Uterus (tissue), 4 donors: ENCODE results near the gene MEGF8. TPM values are rescaled to one million over a fixed set of nuclear protein-coding genes. Genes with fewer than 3 reads are reported as not detected.

Experiments
- DNase-seq, 2 donors: peaks; one replicate each; pipeline ENCODE4 v3.0.0-alpha.2; 2019 to 2020
- H3K27ac ChIP-seq, 2 donors: fragments of 200-600 bp; sonication (generic); 1 replicate in 1 of 2; 2 replicates in 1 of 2; pipeline ENCODE4 v1.5.1; 2016 to 2018
- H3K27me3 ChIP-seq, 2 donors: fragments of 200-600 bp; sonication (generic); one replicate each; pipeline ENCODE4 v1.5.1; 2018 to 2019; ENCODE audit warnings: control low read depth in 1 of 2
- H3K36me3 ChIP-seq, 2 donors: fragments of 200-600 bp; sonication (generic); one replicate each; pipeline ENCODE4 v1.5.1; 2019; ENCODE audit warnings: control low read depth in 1 of 2
- H3K4me1 ChIP-seq, 2 donors: fragments of 200-600 bp; sonication (generic); one replicate each; pipeline ENCODE4 v1.5.1; 2018 to 2019; ENCODE audit warnings: control low read depth in 1 of 2
- H3K4me3 ChIP-seq, 2 donors: fragments of 200-600 bp; sonication (generic); 1 replicate in 1 of 2; 2 replicates in 1 of 2; pipeline ENCODE4 v1.5.1; 2018 to 2019; ENCODE audit warnings: mild to moderate bottlenecking in 1 of 2
- H3K9me3 ChIP-seq, 2 donors: fragments of 200-600 bp; sonication (generic); one replicate each; pipeline ENCODE4 v1.5.1; 2019; ENCODE audit warnings: control low read depth in 1 of 2
- POLR2A ChIP-seq, 2 donors: fragments of 450-650 bp; IDR thresholded peaks; one replicate each; pipeline ENCODE4 v1.6.1; 2016; ENCODE audit warnings: antibody characterized with exemption in 2 of 2, mild to moderate bottlenecking in 1 of 2, moderate library complexity in 1 of 2
- intact Hi-C: fragments of 100-400 bp; cut with DNase I; formaldehyde crosslinking; loops from one replicate; pipeline ENCODE4 v1.15.1; 2023; ENCODE audit warnings: low total_unique reads
- total RNA-seq, 4 donors: library from RNA; depleted of rRNA in 3 of 4; stranded (reverse); fragments of >200 nt in 3 of 4; gene quantifications; one replicate each; pipeline versions ENCODE4 v1.1.0 to v1.2.4, GENCODE V29; 2014 to 2023
- TF ChIP-seq, protein P1 (sequence below), 4 experiments: fragments of 200-600 bp in 2 of 4; fragments of 450-650 bp in 2 of 4; sonication (generic) in 2 of 4; IDR thresholded peaks; one replicate each; pipeline ENCODE4 v1.5.1; 2016 to 2019; ENCODE audit warnings: antibody characterized with exemption in 4 of 4, mild to moderate bottlenecking in 2 of 4, moderate library complexity in 1 of 4
- donor health status: DM: yes; HTN: yes; CAD: no.

MEGF8 gene
- total RNA-seq, 4 donors from 2014 or later, result 3.6 to 30.0 (median 19.1) TPM

DNA sequence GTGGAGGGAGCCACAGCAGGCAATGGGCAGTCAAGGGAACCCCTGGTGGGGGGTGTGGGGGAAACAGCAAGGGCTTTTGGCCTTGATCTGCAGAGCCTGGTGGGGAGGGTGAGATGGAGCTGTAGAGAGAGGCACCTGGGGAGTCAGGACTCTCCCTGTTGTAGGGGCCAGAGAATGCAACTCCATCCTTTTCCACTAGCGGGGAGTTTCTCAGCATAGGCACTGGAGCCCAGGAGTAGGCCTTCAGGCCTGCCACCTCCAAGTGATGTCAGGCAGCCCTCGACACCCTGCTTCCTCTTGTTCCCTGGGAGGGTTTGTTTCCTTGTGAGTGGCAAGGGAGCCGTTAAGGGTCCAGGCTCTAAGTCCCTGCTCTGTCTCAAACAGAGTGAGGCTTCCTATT, 25.0 kb downstream of the MEGF8 start:
- no peaks in the 10 kb centered on the region for H3K27me3 ChIP-seq
- H3K4me3 ChIP-seq, result no peak overlapping the region
- no peaks in the 10 kb centered on the region for H3K36me3 ChIP-seq
- intact Hi-C loops, result no loop called here
- DNase-seq, result no peak
- TF ChIP-seq, protein P1, sequence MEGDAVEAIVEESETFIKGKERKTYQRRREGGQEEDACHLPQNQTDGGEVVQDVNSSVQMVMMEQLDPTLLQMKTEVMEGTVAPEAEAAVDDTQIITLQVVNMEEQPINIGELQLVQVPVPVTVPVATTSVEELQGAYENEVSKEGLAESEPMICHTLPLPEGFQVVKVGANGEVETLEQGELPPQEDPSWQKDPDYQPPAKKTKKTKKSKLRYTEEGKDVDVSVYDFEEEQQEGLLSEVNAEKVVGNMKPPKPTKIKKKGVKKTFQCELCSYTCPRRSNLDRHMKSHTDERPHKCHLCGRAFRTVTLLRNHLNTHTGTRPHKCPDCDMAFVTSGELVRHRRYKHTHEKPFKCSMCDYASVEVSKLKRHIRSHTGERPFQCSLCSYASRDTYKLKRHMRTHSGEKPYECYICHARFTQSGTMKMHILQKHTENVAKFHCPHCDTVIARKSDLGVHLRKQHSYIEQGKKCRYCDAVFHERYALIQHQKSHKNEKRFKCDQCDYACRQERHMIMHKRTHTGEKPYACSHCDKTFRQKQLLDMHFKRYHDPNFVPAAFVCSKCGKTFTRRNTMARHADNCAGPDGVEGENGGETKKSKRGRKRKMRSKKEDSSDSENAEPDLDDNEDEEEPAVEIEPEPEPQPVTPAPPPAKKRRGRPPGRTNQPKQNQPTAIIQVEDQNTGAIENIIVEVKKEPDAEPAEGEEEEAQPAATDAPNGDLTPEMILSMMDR (IDR thresholded peaks at IDR 0.05), result no peak
- no peak for TF ChIP-seq POLR2A (IDR thresholded peaks at IDR 0.05)
- no peak overlapping the region for H3K27ac ChIP-seq
- no peaks in the 10 kb centered on the region for H3K9me3 ChIP-seq
- no peaks in the 10 kb centered on the region for H3K4me1 ChIP-seq

DNA sequence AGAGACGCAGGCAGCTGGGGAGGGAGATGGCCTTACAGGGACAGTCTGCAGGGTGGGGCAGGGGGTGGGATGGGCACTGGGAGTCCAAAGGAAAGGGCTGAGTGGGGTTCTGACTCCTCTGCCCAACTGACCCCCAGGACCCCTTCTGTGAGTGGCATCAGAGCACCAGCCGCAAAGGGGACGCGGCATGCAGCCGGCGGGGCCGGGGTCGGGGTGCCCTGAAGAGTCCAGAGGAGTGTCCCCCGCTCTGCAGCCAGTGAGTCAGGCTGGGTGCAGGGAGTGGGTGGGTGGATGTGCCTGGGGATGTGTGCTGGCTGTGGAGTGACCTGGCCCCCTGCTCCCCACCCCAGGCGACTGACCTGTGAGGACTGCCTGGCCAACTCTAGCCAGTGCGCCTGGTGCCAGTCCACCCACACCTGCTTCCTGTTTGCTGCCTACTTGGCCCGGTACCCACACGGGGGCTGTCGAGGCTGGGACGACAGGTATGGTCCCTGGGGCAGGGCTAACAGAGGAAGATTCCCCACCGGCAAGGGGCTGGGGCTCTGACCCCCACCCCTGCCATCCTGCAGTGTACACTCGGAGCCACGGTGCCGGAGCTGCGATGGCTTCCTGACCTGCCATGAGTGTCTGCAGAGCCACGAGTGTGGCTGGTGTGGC, 25.8 kb downstream of the MEGF8 start:
- DNase-seq, result no peak
- intact Hi-C loops, result no loop called here
- TF ChIP-seq, protein P1 (IDR thresholded peaks at IDR 0.05), result no peak
- TF ChIP-seq POLR2A (IDR thresholded peaks at IDR 0.05), result no peak
- Histone ChIP-seq H3K4me1 (no peaks in the 10 kb centered on the region), H3K4me3 (no peak overlapping the region), H3K36me3 (no peaks in the 10 kb centered on the region), H3K27me3 (no peaks in the 10 kb centered on the region), H3K9me3 (no peaks in the 10 kb centered on the region), H3K27ac (no peak overlapping the region)

DNA sequence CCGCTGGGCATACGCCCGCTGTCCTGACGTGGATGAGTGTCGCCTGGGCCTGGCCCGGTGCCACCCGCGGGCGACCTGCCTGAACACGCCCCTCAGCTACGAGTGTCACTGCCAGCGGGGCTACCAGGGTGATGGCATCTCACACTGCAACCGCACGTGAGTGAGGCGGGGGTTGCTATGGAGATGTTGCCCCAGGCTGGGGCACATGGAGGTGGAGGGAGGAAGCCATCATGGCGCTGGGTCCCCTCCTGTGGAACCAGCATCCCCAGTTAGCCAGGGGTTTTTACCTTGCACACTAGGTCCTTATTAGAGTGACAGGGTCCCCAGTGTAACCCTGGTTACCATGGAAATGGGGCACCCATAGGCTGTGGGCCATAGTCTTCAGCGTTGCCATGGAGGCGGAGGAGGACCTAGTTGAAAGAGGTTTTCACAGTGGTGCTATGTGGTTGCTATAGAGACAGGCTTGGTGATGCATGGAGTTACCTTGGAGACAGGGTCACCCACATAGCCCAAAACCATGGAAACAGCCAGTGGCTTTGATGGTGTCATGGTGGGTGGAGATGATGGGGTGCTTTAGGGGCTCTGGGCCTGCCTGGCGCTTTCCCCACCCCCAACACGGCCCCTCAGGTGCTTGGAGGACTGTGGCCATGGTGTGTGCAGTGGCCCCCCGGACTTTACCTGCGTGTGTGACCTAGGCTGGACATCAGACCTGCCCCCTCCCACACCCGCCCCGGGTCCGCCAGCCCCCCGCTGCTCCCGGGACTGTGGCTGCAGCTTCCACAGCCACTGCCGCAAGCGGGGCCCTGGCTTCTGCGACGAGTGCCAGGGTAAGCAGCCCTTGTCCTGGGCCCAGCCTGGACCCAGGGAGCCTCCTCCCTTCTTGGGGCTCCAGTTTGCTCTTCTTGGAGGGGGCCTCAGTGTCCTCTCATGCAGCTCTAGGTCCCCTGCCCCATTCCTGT, 27.1 kb downstream of the MEGF8 start:
- no peaks in the 10 kb centered on the region for H3K36me3 ChIP-seq
- no peaks in the 10 kb centered on the region for H3K27me3 ChIP-seq
- H3K4me3 ChIP-seq, result no peak overlapping the region
- no peaks in the 10 kb centered on the region for H3K9me3 ChIP-seq
- TF ChIP-seq, protein P1 (IDR thresholded peaks at IDR 0.05), result no peak
- TF ChIP-seq POLR2A (IDR thresholded peaks at IDR 0.05), result no peak
- no peak for DNase-seq
- H3K27ac ChIP-seq, result no peak overlapping the region
- intact Hi-C loops, result no loop called here
- no peaks in the 10 kb centered on the region for H3K4me1 ChIP-seq

DNA sequence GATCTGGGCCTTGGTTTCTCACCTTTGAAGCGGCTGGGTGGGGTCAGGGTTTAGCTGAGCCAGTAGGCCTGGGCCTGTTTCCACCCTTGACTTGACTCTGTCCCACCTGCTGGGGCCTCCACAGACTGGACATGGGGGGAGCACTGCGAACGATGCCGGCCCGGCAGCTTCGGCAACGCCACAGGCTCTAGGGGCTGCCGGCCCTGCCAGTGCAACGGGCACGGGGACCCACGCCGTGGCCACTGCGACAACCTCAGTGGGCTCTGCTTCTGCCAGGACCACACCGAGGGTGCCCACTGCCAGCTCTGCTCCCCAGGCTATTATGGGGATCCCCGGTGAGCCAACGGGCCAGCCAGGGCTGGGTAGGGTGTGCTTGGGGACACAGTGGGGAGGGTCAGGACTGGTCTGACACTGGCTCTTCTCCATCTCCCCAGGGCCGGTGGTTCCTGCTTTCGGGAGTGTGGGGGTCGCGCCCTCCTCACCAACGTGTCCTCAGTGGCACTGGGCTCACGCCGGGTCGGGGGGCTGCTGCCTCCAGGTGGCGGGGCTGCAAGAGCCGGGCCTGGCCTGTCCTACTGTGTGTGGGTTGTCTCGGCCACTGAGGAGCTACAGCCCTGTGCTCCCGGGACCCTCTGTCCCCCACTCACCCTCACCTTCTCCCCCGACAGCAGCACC, 28.0 kb downstream of the MEGF8 start:
- no peaks in the 10 kb centered on the region for H3K4me1 ChIP-seq
- no peak for DNase-seq
- intact Hi-C loops, result no loop called here
- no peaks in the 10 kb centered on the region for H3K9me3 ChIP-seq
- no peaks in the 10 kb centered on the region for H3K36me3 ChIP-seq
- no peak overlapping the region for H3K4me3 ChIP-seq
- no peaks in the 10 kb centered on the region for H3K27me3 ChIP-seq
- no peak overlapping the region for H3K27ac ChIP-seq
- TF ChIP-seq, protein P1 (IDR thresholded peaks at IDR 0.05), result no peak
- TF ChIP-seq POLR2A (IDR thresholded peaks at IDR 0.05), result no peak
